ENCODE data around the gene BEST2.

Gene BEST2

DNA sequence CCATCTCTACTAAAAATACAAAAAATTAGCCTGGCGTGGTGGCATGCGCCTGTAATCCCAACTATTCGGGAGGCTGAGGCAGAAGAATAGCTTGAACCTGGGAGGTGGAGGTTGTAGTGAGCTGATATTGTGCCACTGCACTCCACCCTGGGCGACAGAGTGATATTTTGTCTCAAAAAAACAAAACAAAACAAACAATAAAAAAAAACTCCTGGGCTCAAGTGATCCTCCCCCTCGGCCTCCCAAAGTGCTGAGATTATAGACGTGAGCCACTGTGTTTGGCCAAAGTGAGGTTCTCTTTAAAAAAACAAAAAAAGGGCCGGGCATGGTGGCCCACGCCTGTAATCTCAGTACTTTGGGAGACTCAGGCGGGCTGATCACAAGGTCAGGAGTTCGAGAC lies 35.9 kb downstream of the BEST2 start:
- H3K27ac ChIP-seq = peak overlapping the region; percentile 100
- peaks cover 2% of the 10 kb centered on the region for H3K36me3 ChIP-seq
- H3K4me1 ChIP-seq (ENCODE audit: control insufficient read depth in 1 of 2, insufficient read depth in 1 of 2, low read depth in 1 of 2, low read length in 1 of 2) = peaks cover 64 to 76% of the 10 kb centered on the region in 2 experiments
- H3K4me3 ChIP-seq (ENCODE audit: low read depth in 1 of 2, low read length in 1 of 2) = peak overlapping the region; percentile 49 to 99
- no peaks in the 10 kb centered on the region for H3K9me3 ChIP-seq
- H3K27me3 ChIP-seq = no peaks in the 10 kb centered on the region
- TF ChIP-seq CTCF (IDR thresholded peaks at IDR 0.05) = no peak

GRCh38 chr19:12788042-12788681 lies 36.6 kb downstream of the BEST2 start:
- H3K27ac ChIP-seq = peak overlapping the region; percentile 100
- H3K4me3 ChIP-seq (ENCODE audit: low read depth in 1 of 2, low read length in 1 of 2) = peak overlapping the region; percentile 87 to 99
- TF ChIP-seq CTCF (IDR thresholded peaks at IDR 0.05) = no peak
- H3K36me3 ChIP-seq = peaks cover 8% of the 10 kb centered on the region
- H3K4me1 ChIP-seq (ENCODE audit: control insufficient read depth in 1 of 2, insufficient read depth in 1 of 2, low read depth in 1 of 2, low read length in 1 of 2) = peaks cover 57 to 70% of the 10 kb centered on the region in 2 experiments
- no peaks in the 10 kb centered on the region for H3K27me3 ChIP-seq
- no peaks in the 10 kb centered on the region for H3K9me3 ChIP-seq

GRCh38 chr19:12788682-12789097 lies 37.1 kb downstream of the BEST2 start:
- no peaks in the 10 kb centered on the region for H3K27me3 ChIP-seq
- peaks cover 8% of the 10 kb centered on the region for H3K36me3 ChIP-seq
- peaks cover 51 to 65% of the 10 kb centered on the region in 2 experiments for H3K4me1 ChIP-seq (ENCODE audit: control insufficient read depth in 1 of 2, insufficient read depth in 1 of 2, low read depth in 1 of 2, low read length in 1 of 2)
- H3K4me3 ChIP-seq (ENCODE audit: low read depth in 1 of 2, low read length in 1 of 2) = peak overlapping the region; percentile 87 to 99
- H3K27ac ChIP-seq = peak overlapping the region; percentile 100
- peak; percentile 12 for TF ChIP-seq CTCF (IDR thresholded peaks at IDR 0.05)
- no peaks in the 10 kb centered on the region for H3K9me3 ChIP-seq

GRCh38 chr19:12789098-12789903 lies 37.7 kb downstream of the BEST2 start:
- no peaks in the 10 kb centered on the region for H3K27me3 ChIP-seq
- peaks cover 51 to 62% of the 10 kb centered on the region in 2 experiments for H3K4me1 ChIP-seq (ENCODE audit: control insufficient read depth in 1 of 2, insufficient read depth in 1 of 2, low read depth in 1 of 2, low read length in 1 of 2)
- peaks cover 8% of the 10 kb centered on the region for H3K36me3 ChIP-seq
- no peak for TF ChIP-seq CTCF (IDR thresholded peaks at IDR 0.05)
- no peaks in the 10 kb centered on the region for H3K9me3 ChIP-seq
- H3K27ac ChIP-seq = peak overlapping the region; percentile 100
- peak overlapping the region; percentile 87 to 99 for H3K4me3 ChIP-seq (ENCODE audit: low read depth in 1 of 2, low read length in 1 of 2)

- H3K27ac ChIP-seq = peak overlapping the region; percentile 100
- H3K4me3 ChIP-seq (ENCODE audit: low read depth in 1 of 2, low read length in 1 of 2) = peak overlapping the region; percentile 87 to 99
- peaks cover 8% of the 10 kb centered on the region for H3K36me3 ChIP-seq
- H3K4me1 ChIP-seq (ENCODE audit: control insufficient read depth in 1 of 2, insufficient read depth in 1 of 2, low read depth in 1 of 2, low read length in 1 of 2) = peaks cover 51 to 62% of the 10 kb centered on the region in 2 experiments
- no peaks in the 10 kb centered on the region for H3K9me3 ChIP-seq
- H3K27me3 ChIP-seq = no peaks in the 10 kb centered on the region
- peak; percentile 58 for TF ChIP-seq CTCF (IDR thresholded peaks at IDR 0.05)
Observed at GRCh38 chr19:12789904-12790619, 38.5 kb downstream of the BEST2 start.
